ENCODE results near the gene CDKN1B. TPM values are rescaled to one million over a fixed set of nuclear protein-coding genes. Genes with fewer than 3 reads are reported as not detected.

Gene CDKN1B
- total RNA-seq, 1 experiment from 2014 or later, result 25.9 TPM

DNA sequence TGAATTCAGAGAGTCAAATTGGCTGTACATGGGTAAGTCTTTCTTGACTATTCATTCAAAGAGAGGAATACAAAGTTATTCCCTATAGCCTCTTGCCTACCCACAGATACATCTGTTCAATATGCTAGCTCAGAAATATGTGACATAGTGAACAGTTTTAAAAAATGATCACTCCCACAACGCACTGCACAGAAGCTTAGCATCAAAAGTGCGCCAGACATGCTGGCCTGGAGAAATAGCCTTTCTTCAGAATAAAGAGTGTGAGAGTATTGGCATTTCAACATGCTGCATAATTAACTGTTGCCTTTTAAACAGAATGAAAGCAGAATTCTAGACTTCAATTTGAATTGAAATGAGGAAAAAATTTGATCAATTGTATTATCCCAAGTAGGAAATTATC, 48.1 kb upstream of the CDKN1B start:
- intact Hi-C loops (cut with micrococcal nuclease; ENCODE audit: unreplicated experiment), result no loop called here
- no peak for DNase-seq (ENCODE audit: low read depth, low spot score)
- Histone ChIP-seq H3K27ac (ENCODE audit: low read length) (no peak overlapping the region), H3K27me3 (ENCODE audit: control insufficient read depth, insufficient read depth, low read length) (no peaks in the 10 kb centered on the region), H3K36me3 (ENCODE audit: control insufficient read depth, insufficient read depth, low read length) (no peaks in the 10 kb centered on the region), H3K4me3 (ENCODE audit: low read depth in 2 of 2, low read length in 2 of 2) (no peak overlapping the region), H3K9me3 (ENCODE audit: control insufficient read depth, insufficient read depth, low read depth, low read length) (no peaks in the 10 kb centered on the region), H3K4me1 (ENCODE audit: control insufficient read depth, insufficient read depth, low read length) (peaks cover 3% of the 10 kb centered on the region)
- in situ Hi-C loops (cut with HindIII; ENCODE audit: low pct_unique_long_range_greater_than_20kb, low sequenced_read_pairs), result no loop called here
- no peak for TF ChIP-seq SIN3A (IDR thresholded peaks at IDR 0.05; ENCODE audit: borderline replicate concordance, insufficient read depth, low read depth, low read length)
- no peak for TF ChIP-seq TCF7L2 (IDR thresholded peaks at IDR 0.05; ENCODE audit: low read depth, low read length)
- no peak for TF ChIP-seq POLR2AphosphoS5 (IDR thresholded peaks at IDR 0.05; ENCODE audit: low read depth, low read length)
- TF ChIP-seq, protein P1, sequence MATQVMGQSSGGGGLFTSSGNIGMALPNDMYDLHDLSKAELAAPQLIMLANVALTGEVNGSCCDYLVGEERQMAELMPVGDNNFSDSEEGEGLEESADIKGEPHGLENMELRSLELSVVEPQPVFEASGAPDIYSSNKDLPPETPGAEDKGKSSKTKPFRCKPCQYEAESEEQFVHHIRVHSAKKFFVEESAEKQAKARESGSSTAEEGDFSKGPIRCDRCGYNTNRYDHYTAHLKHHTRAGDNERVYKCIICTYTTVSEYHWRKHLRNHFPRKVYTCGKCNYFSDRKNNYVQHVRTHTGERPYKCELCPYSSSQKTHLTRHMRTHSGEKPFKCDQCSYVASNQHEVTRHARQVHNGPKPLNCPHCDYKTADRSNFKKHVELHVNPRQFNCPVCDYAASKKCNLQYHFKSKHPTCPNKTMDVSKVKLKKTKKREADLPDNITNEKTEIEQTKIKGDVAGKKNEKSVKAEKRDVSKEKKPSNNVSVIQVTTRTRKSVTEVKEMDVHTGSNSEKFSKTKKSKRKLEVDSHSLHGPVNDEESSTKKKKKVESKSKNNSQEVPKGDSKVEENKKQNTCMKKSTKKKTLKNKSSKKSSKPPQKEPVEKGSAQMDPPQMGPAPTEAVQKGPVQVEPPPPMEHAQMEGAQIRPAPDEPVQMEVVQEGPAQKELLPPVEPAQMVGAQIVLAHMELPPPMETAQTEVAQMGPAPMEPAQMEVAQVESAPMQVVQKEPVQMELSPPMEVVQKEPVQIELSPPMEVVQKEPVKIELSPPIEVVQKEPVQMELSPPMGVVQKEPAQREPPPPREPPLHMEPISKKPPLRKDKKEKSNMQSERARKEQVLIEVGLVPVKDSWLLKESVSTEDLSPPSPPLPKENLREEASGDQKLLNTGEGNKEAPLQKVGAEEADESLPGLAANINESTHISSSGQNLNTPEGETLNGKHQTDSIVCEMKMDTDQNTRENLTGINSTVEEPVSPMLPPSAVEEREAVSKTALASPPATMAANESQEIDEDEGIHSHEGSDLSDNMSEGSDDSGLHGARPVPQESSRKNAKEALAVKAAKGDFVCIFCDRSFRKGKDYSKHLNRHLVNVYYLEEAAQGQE (IDR thresholded peaks at IDR 0.05; ENCODE audit: insufficient read depth in 1 of 2, low read depth in 2 of 2, low read length in 1 of 2), result no peak
- ChIA-PET POLR2A (no interaction called here), CTCF (no interaction called here)
- no peak for ATAC-seq
- no TSS peak for BruUV-seq (replicated peaks)

DNA sequence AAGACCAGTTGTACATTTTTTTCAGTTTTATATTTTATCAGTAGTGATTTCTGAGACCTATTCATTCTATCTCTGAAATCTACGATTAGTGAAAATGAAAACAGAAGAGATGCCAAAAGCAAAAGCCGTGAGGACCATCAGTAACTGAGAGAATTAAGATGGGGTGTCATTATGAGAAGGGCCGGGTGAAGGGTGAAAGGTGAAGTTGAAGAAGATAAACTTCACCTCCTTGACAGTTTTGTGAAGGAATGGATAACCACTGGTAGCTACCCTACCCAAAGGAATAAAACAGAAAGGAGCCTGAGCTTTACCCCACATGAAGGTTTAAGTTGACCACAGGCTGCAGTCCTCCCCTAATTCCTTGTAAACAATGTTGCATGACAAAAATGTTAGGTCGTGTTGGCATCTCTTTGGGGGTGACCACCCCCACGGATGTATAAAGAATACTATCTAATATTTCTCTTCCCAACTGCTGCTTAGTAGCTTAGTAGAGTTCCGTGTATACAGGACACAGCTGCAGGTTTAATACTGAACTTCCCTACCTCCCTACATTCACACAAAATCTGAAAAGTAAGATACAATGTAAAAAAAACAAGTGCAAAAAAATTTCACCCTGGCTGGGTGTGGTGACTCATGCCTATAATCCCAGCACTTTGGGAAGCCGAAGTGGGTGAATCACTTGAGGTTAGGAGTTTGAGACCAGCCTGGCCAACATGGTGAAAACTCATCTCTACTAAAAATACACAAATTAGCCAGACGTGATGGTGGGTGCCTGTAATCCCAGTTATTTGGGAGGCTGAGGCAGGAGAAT, 45.1 kb upstream of the CDKN1B start:
- POLR2A ChIA-PET, result no interaction called here
- Histone ChIP-seq H3K4me1 (ENCODE audit: control insufficient read depth, insufficient read depth, low read length) (peaks cover 3% of the 10 kb centered on the region), H3K36me3 (ENCODE audit: control insufficient read depth, insufficient read depth, low read length) (no peaks in the 10 kb centered on the region), H3K27ac (ENCODE audit: low read length) (no peak overlapping the region), H3K27me3 (ENCODE audit: control insufficient read depth, insufficient read depth, low read length) (no peaks in the 10 kb centered on the region), H3K9me3 (ENCODE audit: control insufficient read depth, insufficient read depth, low read depth, low read length) (no peaks in the 10 kb centered on the region), H3K4me3 (ENCODE audit: low read depth in 2 of 2, low read length in 2 of 2) (no peak overlapping the region)
- ATAC-seq, result no peak
- intact Hi-C loops (cut with micrococcal nuclease; ENCODE audit: unreplicated experiment), result no loop called here
- DNase-seq (ENCODE audit: low read depth, low spot score), result no peak
- no TSS peak for BruUV-seq (replicated peaks)
- in situ Hi-C loops (cut with HindIII; ENCODE audit: low pct_unique_long_range_greater_than_20kb, low sequenced_read_pairs), result no loop called here
- CTCF ChIA-PET, result no interaction called here
- TF ChIP-seq, protein P1 (IDR thresholded peaks at IDR 0.05; ENCODE audit: insufficient read depth in 1 of 2, low read depth in 2 of 2, low read length in 1 of 2), result no peak
- no peak for TF ChIP-seq TCF7L2 (IDR thresholded peaks at IDR 0.05; ENCODE audit: low read depth, low read length)
- TF ChIP-seq SIN3A (IDR thresholded peaks at IDR 0.05; ENCODE audit: borderline replicate concordance, insufficient read depth, low read depth, low read length), result no peak
- TF ChIP-seq, protein P2, sequence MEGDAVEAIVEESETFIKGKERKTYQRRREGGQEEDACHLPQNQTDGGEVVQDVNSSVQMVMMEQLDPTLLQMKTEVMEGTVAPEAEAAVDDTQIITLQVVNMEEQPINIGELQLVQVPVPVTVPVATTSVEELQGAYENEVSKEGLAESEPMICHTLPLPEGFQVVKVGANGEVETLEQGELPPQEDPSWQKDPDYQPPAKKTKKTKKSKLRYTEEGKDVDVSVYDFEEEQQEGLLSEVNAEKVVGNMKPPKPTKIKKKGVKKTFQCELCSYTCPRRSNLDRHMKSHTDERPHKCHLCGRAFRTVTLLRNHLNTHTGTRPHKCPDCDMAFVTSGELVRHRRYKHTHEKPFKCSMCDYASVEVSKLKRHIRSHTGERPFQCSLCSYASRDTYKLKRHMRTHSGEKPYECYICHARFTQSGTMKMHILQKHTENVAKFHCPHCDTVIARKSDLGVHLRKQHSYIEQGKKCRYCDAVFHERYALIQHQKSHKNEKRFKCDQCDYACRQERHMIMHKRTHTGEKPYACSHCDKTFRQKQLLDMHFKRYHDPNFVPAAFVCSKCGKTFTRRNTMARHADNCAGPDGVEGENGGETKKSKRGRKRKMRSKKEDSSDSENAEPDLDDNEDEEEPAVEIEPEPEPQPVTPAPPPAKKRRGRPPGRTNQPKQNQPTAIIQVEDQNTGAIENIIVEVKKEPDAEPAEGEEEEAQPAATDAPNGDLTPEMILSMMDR (IDR thresholded peaks at IDR 0.05), result no peak
- TF ChIP-seq POLR2AphosphoS5 (IDR thresholded peaks at IDR 0.05; ENCODE audit: low read depth, low read length), result no peak
